ENCODE data around the gene NPAS1.
"Not testable (repeated sequence)": the region's sequence is repeated elsewhere in the genome, so short reads cannot be mapped to it uniquely, and the experiment has no call there.

NPAS1 gene

DNA sequence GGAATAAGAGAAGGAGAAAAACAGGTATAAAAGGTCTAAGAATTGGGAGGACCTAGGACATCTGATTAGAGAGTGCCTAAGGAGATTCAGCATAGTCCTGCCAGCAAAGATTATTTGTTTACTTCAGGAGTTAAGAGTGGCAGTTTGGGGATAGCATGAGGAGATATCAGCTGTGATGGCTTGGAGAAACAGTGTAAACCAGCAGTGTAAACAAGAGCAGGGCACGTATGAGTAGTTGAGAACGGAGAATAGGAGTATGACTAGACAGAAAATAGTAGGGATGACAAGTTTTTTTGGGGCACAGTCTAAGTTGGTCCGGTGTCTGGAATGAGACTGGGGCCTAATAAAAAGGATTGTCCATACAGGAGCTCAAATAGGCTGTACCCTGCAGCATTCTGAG is 30.9 kb downstream of the NPAS1 start:
- not testable (repeated sequence) for DNase-seq

DNA sequence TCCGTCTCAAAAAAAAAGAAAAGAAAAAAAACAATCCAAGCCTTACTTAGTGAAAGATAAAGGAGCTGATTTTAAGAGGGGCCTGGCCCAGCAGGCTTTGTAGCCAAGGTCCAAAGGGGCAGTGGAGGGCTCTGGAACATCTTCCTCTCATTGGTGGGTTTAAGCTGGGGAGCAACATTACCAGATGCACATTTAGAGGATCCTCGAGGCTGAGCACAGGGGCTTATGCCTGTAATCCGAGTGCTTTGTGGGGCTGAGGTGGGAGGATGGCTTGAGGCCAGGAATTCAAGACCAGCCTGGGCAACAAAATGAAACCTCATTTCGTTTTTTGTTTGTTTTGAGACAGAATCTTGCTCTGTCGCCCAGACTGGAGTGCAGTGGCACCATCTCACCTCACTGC is 36.8 kb downstream of the NPAS1 start:
- no peak for DNase-seq

DNA sequence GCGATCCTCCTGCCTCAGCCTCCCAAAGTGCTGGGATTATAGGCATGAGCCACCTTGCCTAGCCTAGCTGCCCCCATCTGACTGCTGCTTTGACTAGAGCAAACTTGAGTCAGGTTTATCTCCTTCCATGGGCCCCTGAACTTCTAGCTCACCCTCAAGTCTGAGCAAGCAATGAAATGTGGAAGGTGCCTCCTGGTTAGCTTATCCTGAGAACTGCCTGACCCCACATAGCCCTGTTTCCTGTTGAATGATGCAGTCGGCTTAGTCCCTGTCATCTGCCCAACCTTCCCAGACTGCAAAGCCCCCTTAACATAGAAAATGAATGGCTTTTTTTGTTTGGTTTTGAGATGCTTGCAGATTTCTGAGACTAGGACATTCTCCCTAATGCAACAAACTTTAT is 37.7 kb downstream of the NPAS1 start:
- DNase-seq: no peak

DNA sequence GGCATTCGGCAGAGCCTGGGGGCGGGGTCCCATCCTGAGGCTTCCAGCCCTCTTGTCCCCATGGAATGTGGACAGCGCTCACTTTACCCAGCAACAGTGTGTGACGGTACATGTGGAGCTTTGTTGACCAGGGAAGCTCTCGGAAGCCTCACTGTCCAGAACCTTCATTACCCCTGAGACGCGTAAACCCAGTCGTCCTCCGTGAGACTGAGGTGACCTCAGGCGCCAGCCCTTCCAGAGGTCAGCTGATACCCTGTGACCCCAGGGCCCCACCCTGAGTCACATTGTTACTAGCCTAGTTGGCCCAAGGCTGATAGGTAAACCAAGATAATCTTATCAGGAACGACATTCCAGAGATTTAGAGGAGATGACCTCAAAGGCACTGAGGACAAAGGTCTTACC is 39.0 kb downstream of the NPAS1 start:
- DNase-seq: no peak

DNA sequence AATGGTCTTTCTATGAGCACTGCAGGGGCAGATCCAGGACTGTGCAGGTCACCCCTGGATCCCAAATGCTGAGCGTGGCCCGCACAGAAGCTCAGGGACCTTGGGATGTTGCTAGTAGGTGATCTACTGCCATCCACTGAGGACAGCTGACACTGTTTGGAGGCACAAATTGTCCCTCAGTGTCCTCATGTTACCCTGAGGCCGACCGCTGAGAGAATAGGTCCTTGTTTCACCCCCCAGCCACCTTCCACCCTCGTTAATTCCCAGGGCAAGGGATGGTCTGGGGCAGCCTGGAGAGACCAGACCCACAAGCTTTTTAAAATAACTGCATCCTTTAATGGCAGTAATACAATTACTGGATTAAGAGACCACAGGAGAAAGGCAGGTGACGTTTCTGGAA is 44.2 kb downstream of the NPAS1 start:
- DNase-seq: no peak

DNA sequence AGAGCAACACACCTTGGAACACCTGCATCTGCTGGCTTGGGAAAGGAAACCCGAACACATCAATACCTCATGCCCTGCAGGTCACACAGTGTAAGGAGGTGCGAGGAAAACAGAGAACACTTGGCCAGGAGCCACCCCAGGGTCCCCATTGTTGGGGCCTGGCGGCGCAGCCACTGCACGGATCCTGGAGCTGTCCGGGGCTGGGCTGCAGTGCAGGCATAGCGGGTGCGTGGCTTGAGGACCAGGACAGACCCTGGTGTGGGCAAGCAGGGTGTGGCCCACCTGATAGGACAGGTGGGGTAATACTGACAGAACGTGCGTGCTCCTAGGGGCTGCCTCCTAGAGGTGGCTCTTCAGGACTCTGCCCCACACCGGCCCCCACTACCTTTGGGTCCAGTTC is 45.6 kb downstream of the NPAS1 start:
- no peak for DNase-seq

DNA sequence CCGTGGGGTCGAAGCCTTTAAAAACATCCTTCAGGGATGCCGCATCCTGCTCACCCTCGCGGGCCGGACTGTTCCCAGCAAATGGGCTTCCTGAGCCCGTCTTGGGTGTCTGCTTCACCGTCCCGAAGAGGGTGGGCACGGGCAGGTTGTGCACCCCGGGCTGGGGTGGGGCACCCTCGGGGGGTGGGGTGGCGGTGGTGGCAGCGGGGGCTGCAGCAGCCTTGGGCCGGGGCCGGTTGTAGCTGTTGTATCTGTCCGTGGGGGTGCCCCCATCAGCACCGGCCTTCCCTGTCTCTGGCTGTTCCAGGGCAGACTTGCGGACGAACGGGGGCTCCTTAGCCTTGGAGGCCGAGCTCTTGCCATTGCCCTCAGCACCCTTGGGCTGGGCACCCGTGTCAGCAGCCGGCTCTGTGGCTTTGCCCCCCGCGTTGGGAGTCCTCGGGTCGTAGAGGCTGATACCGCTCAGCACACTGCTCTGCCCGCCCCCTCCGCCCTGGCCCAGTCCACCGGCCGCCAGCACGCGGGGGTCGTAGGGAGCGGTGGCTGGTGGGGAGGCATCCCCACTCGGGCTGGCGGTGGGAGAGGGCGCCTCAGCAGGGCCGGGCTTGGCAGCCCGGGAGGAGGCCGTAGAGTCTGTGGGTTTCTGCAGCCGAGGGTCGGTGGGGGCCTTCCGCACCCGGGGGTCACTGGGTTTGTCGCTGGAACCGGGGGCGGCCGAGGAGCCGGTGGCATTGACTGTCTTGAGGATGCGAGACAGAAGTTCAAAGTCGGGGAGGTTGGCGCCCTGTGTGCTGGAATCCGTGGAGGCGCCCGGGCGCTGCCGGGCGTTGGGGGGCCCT is 47.0 kb downstream of the NPAS1 start:
- no peak for DNase-seq

DNA sequence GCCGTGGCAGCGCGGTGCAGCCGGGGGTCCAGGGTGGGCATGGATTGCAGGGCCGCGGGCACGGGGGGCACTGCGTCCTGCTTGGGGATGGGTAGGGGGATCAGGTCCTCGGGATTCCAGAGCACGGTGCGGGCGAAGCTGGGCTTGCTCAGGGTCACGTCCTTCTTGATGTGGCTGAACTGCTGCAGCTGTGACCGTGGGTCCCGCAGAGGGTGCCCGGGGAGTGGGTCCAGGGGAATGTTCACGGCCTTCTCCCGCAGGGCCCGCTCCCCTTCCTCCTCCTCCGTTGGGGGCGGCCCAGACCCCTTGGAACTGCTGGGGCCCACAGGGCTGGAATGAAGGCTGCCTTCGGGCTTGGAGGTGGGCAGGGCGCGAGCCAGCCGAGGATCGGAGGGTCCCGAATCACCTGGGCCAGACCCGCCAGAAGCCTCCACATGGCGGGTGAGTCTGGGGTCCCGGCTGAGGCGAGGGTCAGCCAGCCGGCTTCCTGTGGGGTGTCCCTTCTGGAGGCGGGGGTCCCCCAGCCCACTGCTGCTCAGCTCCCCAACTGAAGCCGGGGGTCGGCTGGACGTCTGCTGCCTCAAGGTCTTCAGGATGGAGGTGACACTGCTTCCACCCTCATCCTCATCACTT is 47.7 kb downstream of the NPAS1 start:
- no peak for DNase-seq

DNA sequence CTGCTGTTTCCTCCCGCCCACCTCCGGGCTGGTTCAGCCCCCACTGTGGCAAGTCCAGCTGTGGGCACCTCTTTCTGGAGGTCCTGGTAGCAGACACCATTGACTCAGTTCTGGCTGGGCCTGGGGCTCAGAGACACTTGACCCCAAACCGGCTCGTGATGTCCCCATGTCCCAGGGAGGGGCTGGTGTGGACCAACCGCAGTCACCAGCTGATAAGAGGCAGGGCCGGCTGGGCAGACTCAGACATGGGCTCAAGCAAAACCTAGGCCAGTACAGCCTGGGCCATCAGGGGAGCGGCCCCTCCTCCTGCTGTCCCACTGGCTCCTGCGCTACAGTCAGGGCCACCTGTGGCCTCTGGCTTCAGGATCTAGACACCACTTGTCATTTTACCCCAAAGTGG is 48.6 kb downstream of the NPAS1 start:
- no peak for DNase-seq

DNA sequence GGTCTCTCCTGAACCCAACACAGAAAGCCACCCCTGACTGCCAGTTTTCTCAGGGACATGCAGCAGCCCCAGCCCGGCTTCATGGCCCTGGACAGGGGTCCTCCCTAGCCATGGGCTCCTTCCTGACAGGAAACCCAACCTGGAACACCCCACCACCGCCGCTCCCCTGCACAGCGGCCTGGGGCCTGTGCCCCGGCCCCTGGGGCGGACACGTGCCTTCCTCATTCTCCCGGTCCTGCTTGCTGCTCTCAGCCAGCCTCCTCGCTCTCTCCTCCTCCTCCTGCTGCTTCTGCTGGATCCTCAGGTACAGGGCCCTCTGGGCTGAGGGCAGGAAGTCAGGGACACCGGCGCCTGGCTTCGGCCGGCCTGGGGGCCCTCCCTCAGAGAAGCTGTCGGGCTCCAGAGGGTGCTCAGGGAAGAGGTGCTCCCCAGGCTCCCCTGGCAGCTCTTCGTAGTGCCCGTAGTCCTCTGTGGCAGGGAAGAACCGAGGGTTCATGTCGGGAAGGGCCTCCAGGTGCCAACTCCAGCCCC is 49.3 kb downstream of the NPAS1 start:
- no peak for DNase-seq

DNA sequence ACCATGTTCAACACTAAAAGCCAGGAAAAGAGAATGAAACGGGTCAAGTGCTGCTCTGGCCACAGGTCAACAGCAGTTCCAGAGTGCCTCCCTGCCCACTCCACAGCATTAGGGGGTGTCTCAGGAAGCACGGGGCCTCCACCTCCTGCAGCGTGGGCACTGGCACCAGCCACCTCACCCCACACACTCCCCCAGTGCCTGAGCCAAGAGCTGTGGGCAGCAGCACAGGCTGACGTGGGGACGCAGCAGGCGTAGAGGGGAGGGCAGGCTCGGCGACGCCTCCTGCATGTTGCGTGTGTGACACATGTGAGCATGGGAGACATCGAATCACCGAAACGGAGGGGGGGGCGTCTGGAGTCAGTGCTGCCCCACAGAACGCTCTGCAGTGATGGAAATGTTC is 50.2 kb downstream of the NPAS1 start:
- DNase-seq: no peak

DNA sequence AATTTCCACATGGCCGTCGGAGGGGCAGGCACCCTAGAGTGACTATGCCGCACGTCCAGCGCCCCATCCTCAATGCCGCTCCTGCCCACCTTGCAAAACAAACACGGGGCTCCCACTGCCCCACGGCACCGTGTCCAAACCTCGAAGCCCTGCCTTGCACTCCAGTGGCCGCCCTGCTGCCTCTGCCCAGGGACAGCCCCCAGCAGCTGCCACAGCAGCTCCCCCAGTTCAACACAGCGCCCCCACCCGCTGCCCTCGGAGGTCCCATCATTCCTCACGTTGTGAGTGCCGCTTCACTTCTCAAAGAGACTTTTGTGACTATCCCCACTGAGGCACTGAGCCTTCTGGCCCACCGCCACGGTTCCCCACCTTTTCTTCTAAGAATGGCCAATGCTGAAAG is 51.1 kb downstream of the NPAS1 start:
- no peak for DNase-seq

DNA sequence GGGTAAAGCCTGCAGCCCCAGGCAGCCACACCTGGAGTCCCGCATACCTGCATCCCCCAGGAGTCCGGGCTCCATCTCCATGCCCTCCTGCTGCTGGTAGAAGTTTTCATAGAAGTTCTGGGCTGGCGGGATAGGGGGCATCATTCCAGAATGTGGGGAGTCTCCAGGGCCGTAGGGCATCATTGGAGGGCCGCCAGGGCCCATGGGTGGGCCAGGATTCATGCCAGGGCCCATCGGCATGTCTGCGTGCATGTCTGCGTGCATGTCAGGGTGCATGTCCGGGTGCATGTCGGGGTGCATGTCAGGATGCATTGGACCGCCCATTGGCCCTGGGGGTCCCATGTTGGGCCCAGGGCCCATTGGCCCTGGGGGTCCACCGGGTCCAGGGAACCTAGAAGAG is 52.1 kb downstream of the NPAS1 start:
- DNase-seq: no peak

DNA sequence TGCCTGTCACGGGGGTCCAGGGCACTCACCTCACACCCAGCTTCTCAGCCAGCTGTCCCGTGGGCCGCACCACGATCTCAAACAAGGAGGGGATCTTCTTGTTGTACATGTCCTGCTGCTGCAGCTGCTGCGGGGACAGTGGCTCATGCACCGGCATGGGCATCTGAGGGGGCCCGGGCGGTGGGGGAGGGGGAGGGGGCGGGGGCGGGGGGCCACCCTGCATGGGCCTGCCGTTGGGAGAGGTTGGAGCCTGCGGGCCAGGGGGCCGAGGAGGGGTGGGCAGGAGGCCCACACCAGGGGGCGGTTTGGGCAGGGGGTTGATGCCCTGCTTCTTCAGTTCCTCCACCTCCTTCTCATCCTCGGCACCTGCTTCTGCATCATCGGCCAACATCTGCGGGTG is 52.7 kb downstream of the NPAS1 start:
- no peak for DNase-seq

DNA sequence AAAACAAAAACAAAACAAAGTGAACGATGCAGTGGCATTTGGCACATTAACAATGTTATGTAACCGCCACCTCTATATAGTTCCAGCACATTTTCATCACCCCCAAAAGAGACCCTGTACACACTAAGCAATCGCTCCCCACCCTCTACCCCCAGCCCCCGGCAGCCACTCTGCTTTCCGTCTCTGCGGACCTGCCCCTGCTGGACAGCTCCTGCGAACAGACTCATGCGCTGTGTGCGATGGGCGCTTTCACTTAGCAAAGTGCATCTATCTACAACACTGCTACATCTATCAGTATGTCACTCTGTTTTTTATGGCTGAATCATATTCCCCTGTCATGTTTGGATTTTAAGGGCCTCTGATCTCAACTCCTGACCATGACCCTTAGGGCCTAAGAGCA is 53.9 kb downstream of the NPAS1 start:
- DNase-seq: no peak

DNA sequence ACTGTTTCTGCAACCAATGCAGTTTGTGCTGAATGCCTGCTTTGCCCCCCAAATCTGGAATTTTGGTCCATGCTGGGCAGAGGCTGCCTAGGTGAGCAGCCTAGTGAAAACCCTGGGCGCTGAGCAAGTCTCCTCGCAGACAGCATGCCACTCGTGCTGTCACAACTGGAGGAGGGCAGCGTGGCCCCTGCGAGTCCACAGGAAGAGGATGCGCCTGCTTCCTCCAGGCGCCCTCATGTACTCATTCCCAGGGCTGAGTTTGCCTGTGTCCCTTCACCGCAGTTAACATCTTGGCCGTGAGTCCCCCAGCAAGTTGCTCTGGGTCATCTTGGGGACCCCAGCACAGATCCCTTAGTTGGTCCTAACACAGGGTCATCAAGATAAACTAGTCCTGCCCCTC is 55.0 kb downstream of the NPAS1 start:
- DNase-seq: no peak

DNA sequence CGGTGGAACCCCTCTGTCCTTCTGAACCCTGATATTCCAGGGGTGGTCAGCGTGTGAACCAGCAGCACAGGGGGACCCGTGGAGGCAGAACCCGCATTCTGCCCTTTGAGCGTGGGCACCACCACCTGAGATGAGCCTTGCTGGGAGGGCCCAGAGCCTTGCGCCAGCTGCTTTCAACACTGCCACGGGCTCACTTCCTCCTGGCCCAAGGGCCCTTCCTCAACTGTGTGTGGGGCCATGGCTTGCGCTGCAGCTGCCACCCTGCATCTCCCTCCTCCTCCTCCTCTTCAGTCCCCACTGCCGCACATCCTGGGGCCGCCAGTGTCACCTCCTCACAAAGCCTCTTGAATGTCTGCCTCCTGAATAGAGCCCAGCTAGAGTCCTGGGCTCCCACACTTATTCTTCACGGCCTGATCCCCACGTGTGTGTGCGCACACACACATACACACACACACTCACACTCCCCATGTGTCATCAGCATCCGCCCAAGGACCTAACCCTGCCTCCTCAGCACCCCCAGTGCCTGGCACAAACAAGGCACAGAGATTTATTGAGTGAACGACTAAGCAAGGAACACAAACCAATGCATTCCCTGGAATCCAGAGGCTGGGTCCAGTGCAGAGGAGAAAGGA is 55.7 kb downstream of the NPAS1 start:
- no peak for DNase-seq

DNA sequence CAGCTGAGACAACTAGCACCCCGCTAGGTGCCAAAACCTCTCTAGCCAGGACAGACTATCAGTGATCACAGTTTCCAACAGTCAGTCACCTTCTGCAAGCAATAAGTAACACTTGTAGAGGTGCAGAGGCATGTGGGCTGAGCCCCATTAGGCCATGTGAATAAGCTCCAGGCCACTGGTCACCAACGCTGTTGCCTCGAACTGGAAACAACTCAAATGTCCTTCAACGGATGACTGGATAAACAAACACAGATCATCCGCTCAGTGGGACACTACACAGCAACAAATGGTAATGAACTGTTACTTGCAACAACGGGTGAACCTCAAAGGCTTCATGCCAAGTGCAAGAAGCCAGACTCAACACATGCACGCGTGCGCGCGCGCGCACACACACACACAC is 56.3 kb downstream of the NPAS1 start:
- no peak for DNase-seq

DNA sequence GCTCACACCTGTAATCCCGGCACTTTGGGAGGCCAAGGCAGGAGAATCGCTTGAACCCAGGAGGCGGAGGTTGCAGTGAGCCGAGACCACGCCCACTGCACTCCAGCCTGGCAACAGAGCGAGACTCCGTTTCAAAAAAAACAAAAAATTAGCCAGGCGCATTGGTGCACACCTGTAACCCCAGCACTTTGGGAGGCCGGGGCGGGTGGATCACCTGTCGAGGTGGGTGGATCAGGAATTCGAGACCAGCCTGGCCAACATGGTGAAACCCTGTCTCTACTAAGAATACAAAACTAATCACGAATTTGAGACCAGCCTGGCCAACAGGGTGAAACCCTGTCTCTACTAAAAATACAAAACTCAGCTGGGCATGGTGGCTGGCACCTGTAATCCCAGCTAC is 58.7 kb downstream of the NPAS1 start:
- not testable (repeated sequence) for DNase-seq

DNA sequence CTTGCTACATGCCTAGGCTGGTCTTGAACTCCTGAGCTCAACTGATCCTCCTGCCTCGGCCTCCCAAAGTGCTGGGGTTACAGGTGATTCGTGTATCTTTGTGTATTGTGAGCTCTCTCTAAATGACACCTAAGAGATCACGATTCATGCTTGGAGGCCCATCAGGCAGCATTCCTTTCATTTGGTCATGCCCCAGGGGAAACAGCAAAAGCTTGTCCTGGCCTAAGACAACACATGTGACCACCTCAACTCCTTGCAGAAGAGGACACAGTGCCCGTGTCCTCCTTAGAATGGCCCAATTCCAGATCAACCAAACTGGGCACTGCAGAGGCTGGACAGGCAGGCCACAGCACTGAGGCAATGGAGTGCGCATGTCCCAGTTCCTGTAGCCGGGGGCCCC is 61.5 kb downstream of the NPAS1 start:
- no peak for DNase-seq

DNA sequence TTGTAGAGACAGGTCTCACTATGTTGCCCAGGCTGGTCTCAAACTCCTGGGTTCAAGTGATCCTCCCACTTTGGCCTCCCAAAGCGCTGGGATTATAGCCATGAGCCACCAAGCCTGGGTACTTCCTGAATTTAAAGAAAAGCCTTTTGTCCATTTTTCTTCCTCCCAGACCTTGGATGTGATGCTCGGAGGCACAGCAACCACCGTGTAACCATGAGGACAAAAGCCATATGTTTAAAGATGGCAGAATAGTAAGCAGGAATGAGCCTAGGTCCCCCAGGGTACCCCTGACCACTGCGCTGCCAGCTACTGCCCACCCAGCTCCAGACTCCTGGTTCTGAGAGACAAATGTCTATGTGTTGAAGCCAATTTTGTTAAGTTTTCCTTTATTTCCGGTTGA is 62.9 kb downstream of the NPAS1 start:
- DNase-seq: no peak

DNA sequence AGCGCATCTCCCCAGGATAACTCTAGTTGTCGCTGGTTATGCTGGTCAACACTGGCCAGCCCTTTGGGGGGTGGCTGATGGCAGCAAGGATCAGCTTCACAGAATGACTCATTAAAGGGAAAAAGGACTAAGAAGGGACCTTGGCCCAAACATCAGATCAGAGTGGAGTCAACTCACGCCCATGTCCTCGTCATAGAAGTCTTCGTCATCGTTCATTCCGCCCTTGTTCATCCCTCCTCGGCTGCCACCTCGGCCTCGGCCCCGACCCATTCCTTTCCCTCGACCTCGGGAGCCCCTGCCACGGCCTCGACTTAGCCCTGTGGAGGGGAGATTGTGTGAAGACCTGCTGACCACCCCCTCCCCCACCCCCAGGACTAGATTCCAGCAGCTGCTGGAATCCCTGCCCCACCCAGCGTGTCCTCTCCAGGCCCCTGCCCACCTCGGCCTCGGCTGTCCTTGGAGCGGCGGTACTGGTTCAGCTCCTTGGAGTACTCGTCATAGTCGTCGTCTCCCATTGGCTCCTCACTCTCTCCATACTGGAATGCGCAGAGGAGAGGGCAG is 65.3 kb downstream of the NPAS1 start:
- DNase-seq: no peak

DNA sequence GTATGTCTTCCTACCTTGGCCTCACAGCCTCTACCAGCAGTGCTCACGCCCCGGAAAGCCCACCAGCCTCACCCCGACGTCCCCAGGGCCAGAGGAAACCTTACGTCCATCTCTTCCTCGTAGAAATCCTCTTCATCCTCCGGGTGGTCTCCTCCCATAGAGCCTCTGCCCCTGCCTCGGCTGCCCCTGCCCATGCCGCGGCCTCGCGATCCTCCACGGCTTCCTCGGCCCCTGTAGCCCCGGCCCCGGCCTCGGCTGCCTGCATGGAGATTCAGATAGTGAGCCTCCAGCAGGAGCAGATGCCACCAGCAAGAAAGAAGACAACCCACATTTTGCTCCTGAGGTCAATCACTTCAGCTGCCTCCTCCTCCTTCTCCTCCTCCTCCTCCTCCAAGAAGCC is 66.6 kb downstream of the NPAS1 start:
- no peak for DNase-seq

Data from activated CD8-positive, alpha-beta memory T cell treated with anti-CD3 and anti-CD28 coated beads, Interleukin-2, amount 50 U/mL, for 4 hours (primary cell).